Peyer's patch (tissue), 4 donors: Measurements from ENCODE around the gene SULT1E1. TPM values are rescaled to one million over a fixed set of nuclear protein-coding genes. Genes with fewer than 3 reads are reported as not detected.

Experiments
- DNase-seq, 3 donors: peaks; one replicate each; pipeline ENCODE4 v3.0.0-alpha.2; 2017 to 2019
- H3K27ac ChIP-seq, 4 donors: fragments of 200-600 bp; sonication (generic); one replicate each; pipeline ENCODE4 v1.5.1; 2016 to 2019
- H3K27me3 ChIP-seq, 2 donors: fragments of 200-600 bp; sonication (generic); one replicate each; pipeline ENCODE4 v1.5.1; 2019
- H3K36me3 ChIP-seq, 3 donors: fragments of 200-600 bp; sonication (generic); one replicate each; pipeline ENCODE4 v1.5.1; 2016 to 2019
- H3K4me1 ChIP-seq, 4 donors: fragments of 200-600 bp; sonication (generic); one replicate each; pipeline ENCODE4 v1.5.1; 2016 to 2019
- H3K4me3 ChIP-seq, 4 donors: fragments of 200-600 bp; sonication (generic); 1 replicate in 3 of 4; 2 replicates in 1 of 4; pipeline ENCODE4 v1.5.1; 2016 to 2019; ENCODE audit warnings: mild to moderate bottlenecking in 1 of 4
- H3K9me3 ChIP-seq, 4 donors: fragments of 200-600 bp; sonication (generic); one replicate each; pipeline ENCODE4 v1.5.1; 2016 to 2019; ENCODE audit warnings: mild to moderate bottlenecking in 1 of 4
- CTCF ChIP-seq, 6 experiments: fragments of 450-650 bp in 4 of 6; fragments of 200-600 bp in 2 of 6; sonication (generic) in 1 of 6; IDR thresholded peaks; one replicate each; pipeline ENCODE4 v1.5.1; 2017 to 2019; ENCODE audit warnings: antibody characterized with exemption in 6 of 6, mild to moderate bottlenecking in 3 of 6, moderate library complexity in 1 of 6
- POLR2A ChIP-seq, 2 donors: fragments of 450-650 bp; IDR thresholded peaks; one replicate each; pipeline ENCODE4 v1.5.1; 2017; ENCODE audit warnings: antibody characterized with exemption in 2 of 2, mild to moderate bottlenecking in 2 of 2, moderate library complexity in 2 of 2
- total RNA-seq, 4 donors: library from RNA; depleted of rRNA; stranded (reverse); fragments of >200 nt; gene quantifications; one replicate each; pipeline ENCODE4 v1.1.0, GENCODE V29; 2016

Gene SULT1E1
- total RNA-seq, 4 donors from 2014 or later: 8.3 to 67.3 (median 44.1) TPM

- no peaks in the 10 kb centered on the region for H3K27me3 ChIP-seq
- no peaks in the 10 kb centered on the region for H3K9me3 ChIP-seq
- TF ChIP-seq POLR2A (IDR thresholded peaks at IDR 0.05): no peak
- TF ChIP-seq CTCF (IDR thresholded peaks at IDR 0.05): no peak
- no peak overlapping the region for H3K27ac ChIP-seq
- no peaks in the 10 kb centered on the region for H3K36me3 ChIP-seq
- peaks cover 0 to 17% (median 0%) of the 10 kb centered on the region in 4 donors for H3K4me1 ChIP-seq
- DNase-seq: no peak
- H3K4me3 ChIP-seq: no peak overlapping the region
Measured at GRCh38 chr4:69835766-69836165, 24.2 kb downstream of the SULT1E1 start.

GRCh38 chr4:69833251-69833650 lies 26.7 kb downstream of the SULT1E1 start:
- Histone ChIP-seq H3K9me3 (no peaks in the 10 kb centered on the region), H3K4me3 (no peak overlapping the region), H3K27me3 (no peaks in the 10 kb centered on the region), H3K36me3 (no peaks in the 10 kb centered on the region), H3K4me1 (peaks cover 0 to 28% (median 0%) of the 10 kb centered on the region in 4 donors), H3K27ac (peak overlapping the region in 2 of 4 donors; percentile 52 to 53)
- no peak for TF ChIP-seq CTCF (IDR thresholded peaks at IDR 0.05)
- TF ChIP-seq POLR2A (IDR thresholded peaks at IDR 0.05): no peak
- no peak for DNase-seq

DNA sequence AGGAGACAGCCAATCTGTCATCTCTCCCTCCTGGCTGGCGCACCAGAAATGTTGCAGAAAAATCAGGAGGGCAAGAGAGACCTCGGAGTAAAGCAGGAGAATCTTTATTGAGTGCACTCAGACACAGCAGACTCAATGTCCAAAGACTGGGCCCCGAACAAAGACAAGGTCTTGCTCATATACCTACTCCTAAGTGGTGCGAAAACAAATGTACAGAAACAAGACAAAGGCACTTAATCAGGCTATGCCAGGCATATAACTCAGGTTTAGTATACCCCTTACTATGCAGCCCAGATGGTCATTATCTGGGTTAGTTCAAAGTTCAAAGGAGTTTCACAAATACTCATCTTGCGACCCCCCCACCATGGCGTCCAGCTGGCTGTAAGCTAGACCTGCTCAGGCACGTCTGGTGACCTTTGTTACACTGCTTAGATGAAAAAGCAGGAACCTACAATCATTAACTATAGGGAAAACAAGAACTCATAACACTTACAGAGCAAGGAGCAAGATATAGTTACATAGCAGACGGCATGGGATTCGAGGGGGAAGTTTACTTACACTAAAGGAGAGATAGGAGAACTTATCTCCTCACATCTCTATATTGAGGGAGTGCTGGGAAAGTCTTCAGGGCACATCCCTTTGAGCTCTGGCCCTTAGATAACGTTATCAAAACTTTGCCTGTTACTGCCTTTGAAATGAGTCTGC lies 27.5 kb downstream of the SULT1E1 start:
- no peaks in the 10 kb centered on the region for H3K36me3 ChIP-seq
- H3K9me3 ChIP-seq: no peaks in the 10 kb centered on the region
- DNase-seq: peak in 2 of 3 donors; percentile 80 to 82
- peak in 1 of 2 donors; percentile 30 for TF ChIP-seq POLR2A (IDR thresholded peaks at IDR 0.05)
- no peak for TF ChIP-seq CTCF (IDR thresholded peaks at IDR 0.05)
- H3K27me3 ChIP-seq: no peaks in the 10 kb centered on the region
- H3K27ac ChIP-seq: peak overlapping the region in 3 of 4 donors; percentile 64 to 92 (median 87)
- peaks cover 0 to 28% (median 0%) of the 10 kb centered on the region in 4 donors for H3K4me1 ChIP-seq
- H3K4me3 ChIP-seq: peak overlapping the region in 2 of 4 donors; percentile 42 to 49

- H3K4me1 ChIP-seq: peaks cover 0 to 28% (median 0%) of the 10 kb centered on the region in 4 donors
- peak in 2 of 3 donors; percentile 55 to 70 for DNase-seq
- H3K27ac ChIP-seq: peak overlapping the region in 3 of 4 donors; percentile 64 to 92 (median 87)
- H3K9me3 ChIP-seq: no peaks in the 10 kb centered on the region
- H3K36me3 ChIP-seq: no peaks in the 10 kb centered on the region
- peak overlapping the region in 3 of 4 donors; percentile 15 to 49 (median 42) for H3K4me3 ChIP-seq
- H3K27me3 ChIP-seq: no peaks in the 10 kb centered on the region
- TF ChIP-seq POLR2A (IDR thresholded peaks at IDR 0.05) (peak; percentile 21 to 47), CTCF (IDR thresholded peaks at IDR 0.05) (peak in 2 of 6 experiments; percentile 14 to 34)
Measured at GRCh38 chr4:69831646-69832325, 28.2 kb downstream of the SULT1E1 start.

GRCh38 chr4:69831270-69831627 lies 28.7 kb downstream of the SULT1E1 start:
- no peak for DNase-seq
- no peaks in the 10 kb centered on the region for H3K9me3 ChIP-seq
- no peaks in the 10 kb centered on the region for H3K36me3 ChIP-seq
- H3K27ac ChIP-seq: peak overlapping the region in 3 of 4 donors; percentile 64 to 92 (median 87)
- H3K27me3 ChIP-seq: no peaks in the 10 kb centered on the region
- peaks cover 0 to 28% (median 0%) of the 10 kb centered on the region in 4 donors for H3K4me1 ChIP-seq
- no peak for TF ChIP-seq CTCF (IDR thresholded peaks at IDR 0.05)
- TF ChIP-seq POLR2A (IDR thresholded peaks at IDR 0.05): no peak
- peak overlapping the region in 3 of 4 donors; percentile 15 to 49 (median 42) for H3K4me3 ChIP-seq
